Activated T-cell treated with anti-CD3 and anti-CD28 coated beads, Interleukin-2, amount 50 U/mL, for 24 hours (primary cell): Measurements from ENCODE around the gene SLC10A3.

Experiments used
- DNase-seq: peaks from one replicate; pipeline ENCODE4 v3.0.0-alpha.2; 2020
- H3K27ac Mint-ChIP-seq: 2 replicates; pipeline ENCODE4 v1.8.0; 2020; ENCODE audit warnings: mild to moderate bottlenecking, mixed read lengths
- H3K27me3 Mint-ChIP-seq: 2 replicates; pipeline ENCODE4 v1.8.0; 2020; ENCODE audit warnings: mixed read lengths
- H3K36me3 Mint-ChIP-seq: 2 replicates; pipeline ENCODE4 v1.8.0; 2020; ENCODE audit warnings: low read depth, mixed read lengths
- H3K4me1 Mint-ChIP-seq: 2 replicates; pipeline ENCODE4 v1.8.0; 2020; ENCODE audit warnings: low read depth, mixed read lengths
- H3K4me3 Mint-ChIP-seq: 2 replicates; pipeline ENCODE4 v1.8.0; 2020; ENCODE audit warnings: mild to moderate bottlenecking, moderate library complexity, mixed read lengths
- H3K9me3 Mint-ChIP-seq: 2 replicates; pipeline ENCODE4 v1.8.0; 2020; ENCODE audit warnings: mixed read lengths

Gene SLC10A3

GRCh38 chrX:154467556-154467955 is 22.9 kb downstream of the SLC10A3 start:
- Mint-ChIP-seq H3K9me3 (no peaks in the 10 kb centered on the region), H3K36me3 (peaks cover 58% of the 10 kb centered on the region), H3K27ac (no peak overlapping the region), H3K4me1 (no peaks in the 10 kb centered on the region), H3K27me3 (no peaks in the 10 kb centered on the region), H3K4me3 (no peak overlapping the region)
- no peak for DNase-seq

- Mint-ChIP-seq H3K27ac (no peak overlapping the region), H3K4me3 (no peak overlapping the region), H3K4me1 (no peaks in the 10 kb centered on the region), H3K9me3 (no peaks in the 10 kb centered on the region), H3K27me3 (no peaks in the 10 kb centered on the region), H3K36me3 (peaks cover 57% of the 10 kb centered on the region)
- DNase-seq = no peak
Observed at GRCh38 chrX:154466907-154467306, 23.5 kb downstream of the SLC10A3 start.

DNA sequence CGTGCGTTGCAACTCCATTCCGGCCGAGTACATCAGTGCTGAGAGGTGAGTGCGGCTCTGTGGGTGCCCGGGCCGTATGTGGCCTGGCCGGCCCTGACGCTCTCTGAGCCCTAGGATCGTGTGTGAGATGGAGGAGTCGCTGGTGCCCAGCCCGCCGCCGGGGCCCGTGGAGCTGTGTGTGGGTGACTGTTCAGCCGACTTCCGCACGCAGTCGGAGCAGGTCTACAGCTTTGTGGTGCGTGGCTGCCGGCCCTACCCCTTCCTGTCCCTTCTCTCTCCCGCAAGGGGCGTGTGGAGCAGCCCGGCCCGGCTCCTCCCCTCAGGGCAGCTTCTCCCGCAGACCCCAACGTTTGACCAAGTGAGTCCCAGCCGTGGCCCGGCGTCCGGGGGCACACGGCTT is 24.4 kb downstream of the SLC10A3 start:
- no peaks in the 10 kb centered on the region for H3K9me3 Mint-ChIP-seq
- DNase-seq = no peak
- H3K4me1 Mint-ChIP-seq = peaks cover under 1% of the 10 kb centered on the region
- H3K36me3 Mint-ChIP-seq = peaks cover 59% of the 10 kb centered on the region
- H3K4me3 Mint-ChIP-seq = no peak overlapping the region
- H3K27ac Mint-ChIP-seq = no peak overlapping the region
- H3K27me3 Mint-ChIP-seq = no peaks in the 10 kb centered on the region

DNA sequence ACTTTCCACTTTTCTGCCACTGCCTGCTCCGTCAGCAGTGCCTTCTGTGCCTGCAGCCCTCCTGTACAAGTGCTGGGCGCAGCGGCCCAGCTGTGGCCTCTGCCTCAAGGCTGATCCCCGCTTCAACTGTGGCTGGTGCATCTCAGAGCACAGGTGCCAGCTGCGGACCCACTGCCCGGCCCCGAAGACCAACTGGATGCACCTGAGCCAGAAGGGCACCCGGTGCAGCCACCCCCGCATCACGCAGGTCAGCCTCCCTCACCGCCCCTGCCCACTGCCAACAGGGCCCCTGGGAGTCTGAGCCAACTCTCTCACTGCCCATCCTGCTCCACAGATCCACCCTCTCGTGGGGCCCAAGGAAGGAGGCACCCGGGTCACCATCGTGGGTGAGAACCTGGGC is 24.8 kb downstream of the SLC10A3 start:
- no peaks in the 10 kb centered on the region for H3K9me3 Mint-ChIP-seq
- H3K27me3 Mint-ChIP-seq = no peaks in the 10 kb centered on the region
- no peak overlapping the region for H3K27ac Mint-ChIP-seq
- peaks cover 1% of the 10 kb centered on the region for H3K4me1 Mint-ChIP-seq
- no peak for DNase-seq
- no peak overlapping the region for H3K4me3 Mint-ChIP-seq
- H3K36me3 Mint-ChIP-seq = peaks cover 58% of the 10 kb centered on the region

- no peaks in the 10 kb centered on the region for H3K27me3 Mint-ChIP-seq
- no peak overlapping the region for H3K4me3 Mint-ChIP-seq
- H3K27ac Mint-ChIP-seq = no peak overlapping the region
Observed at GRCh38 chrX:154464806-154465365, 25.5 kb downstream of the SLC10A3 start.

DNA sequence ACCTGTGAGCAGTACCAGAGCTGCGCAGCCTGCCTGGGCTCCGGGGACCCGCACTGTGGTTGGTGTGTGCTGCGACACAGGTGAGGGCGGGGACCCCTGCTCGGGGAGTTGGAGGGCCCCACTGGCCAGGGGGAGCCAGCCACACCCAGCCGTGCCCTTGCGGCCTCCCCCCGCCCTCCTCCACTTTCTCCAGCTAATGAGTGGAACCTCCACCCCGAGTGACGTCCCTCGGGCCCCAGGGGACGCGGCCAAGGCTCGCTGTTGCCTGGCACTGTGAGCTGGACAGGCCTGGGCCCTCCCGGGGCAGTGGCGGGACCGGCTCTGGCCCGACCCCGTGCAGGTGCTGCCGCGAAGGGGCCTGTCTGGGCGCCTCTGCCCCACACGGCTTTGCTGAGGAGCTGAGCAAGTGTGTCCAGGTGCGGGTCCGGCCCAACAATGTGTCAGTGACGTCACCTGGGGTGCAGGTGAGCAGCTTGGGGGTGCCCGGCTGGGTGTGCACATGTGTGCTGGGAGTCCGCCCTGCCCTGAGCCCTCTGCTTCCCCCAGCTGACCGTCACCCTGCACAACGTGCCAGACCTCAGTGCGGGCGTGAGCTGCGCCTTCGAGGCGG is 26.7 kb downstream of the SLC10A3 start:
- Mint-ChIP-seq H3K36me3 (peaks cover 47% of the 10 kb centered on the region), H3K27ac (no peak overlapping the region)

More at GRCh38 chrX:154464806-154465365, 25.5 kb downstream of the SLC10A3 start:
- Mint-ChIP-seq H3K4me1 (peaks cover 5% of the 10 kb centered on the region), H3K9me3 (no peaks in the 10 kb centered on the region), H3K36me3 (peaks cover 55% of the 10 kb centered on the region)
- no peak for DNase-seq

DNA sequence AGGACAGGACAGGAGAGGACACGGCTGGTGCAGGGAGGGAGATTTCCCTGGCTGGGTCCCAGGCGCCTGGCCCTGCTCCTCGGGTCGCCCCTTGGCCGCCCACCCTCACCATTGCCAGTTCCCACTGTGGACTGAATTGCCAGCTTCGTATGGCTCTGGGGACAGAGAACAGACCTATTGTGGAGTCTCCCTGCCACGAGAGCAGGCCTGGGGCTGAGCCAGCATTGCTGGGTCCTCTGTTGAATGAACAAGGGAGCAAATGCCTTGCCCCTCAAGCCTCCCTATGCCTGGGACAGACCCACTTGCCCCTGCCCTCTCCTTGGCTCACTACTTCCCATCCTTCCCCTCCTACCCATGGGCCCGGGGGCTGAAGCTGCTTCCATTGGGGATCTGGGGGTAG is 28.0 kb downstream of the SLC10A3 start:
- Mint-ChIP-seq H3K27me3 (no peaks in the 10 kb centered on the region), H3K36me3 (peaks cover 42% of the 10 kb centered on the region), H3K4me3 (no peak overlapping the region), H3K27ac (no peak overlapping the region), H3K4me1 (peaks cover 13% of the 10 kb centered on the region), H3K9me3 (no peaks in the 10 kb centered on the region)
- DNase-seq = no peak

More for the DNA sequence above, 26.7 kb downstream of the SLC10A3 start:
- Mint-ChIP-seq H3K4me1 (peaks cover 12% of the 10 kb centered on the region), H3K27me3 (no peaks in the 10 kb centered on the region), H3K9me3 (no peaks in the 10 kb centered on the region), H3K4me3 (no peak overlapping the region)
- DNase-seq = no peak

- Mint-ChIP-seq H3K36me3 (peaks cover 29% of the 10 kb centered on the region), H3K27me3 (no peaks in the 10 kb centered on the region), H3K9me3 (no peaks in the 10 kb centered on the region), H3K27ac (peak overlapping the region; percentile 29), H3K4me3 (peak overlapping the region; percentile 82), H3K4me1 (peaks cover 16% of the 10 kb centered on the region)
- no peak for DNase-seq
Observed at GRCh38 chrX:154460326-154460725, 30.1 kb downstream of the SLC10A3 start.

DNA sequence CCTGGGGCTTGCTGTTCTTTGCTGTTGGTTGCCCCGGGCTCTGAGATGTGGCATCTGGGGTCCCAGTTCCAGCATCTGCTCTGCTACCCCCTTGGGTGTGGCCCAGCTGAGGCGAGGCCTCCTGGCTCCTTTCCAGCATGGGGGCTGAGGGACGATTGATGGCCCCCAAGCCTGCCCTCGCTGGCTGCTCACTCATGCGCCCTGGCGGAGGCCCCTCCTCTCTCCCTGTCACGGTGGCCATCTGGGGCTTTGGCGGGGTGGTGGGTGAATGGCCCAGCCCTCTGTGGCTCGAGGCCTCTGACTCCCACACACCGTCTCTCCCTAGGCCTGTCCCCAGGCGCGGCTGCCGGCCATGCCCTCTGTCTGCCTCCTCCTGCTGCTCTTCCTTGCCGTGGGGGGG is 30.6 kb downstream of the SLC10A3 start:
- no peaks in the 10 kb centered on the region for H3K9me3 Mint-ChIP-seq
- no peaks in the 10 kb centered on the region for H3K27me3 Mint-ChIP-seq
- DNase-seq = no peak
- peaks cover 16% of the 10 kb centered on the region for H3K4me1 Mint-ChIP-seq
- H3K27ac Mint-ChIP-seq = peak overlapping the region; percentile 29
- peak overlapping the region; percentile 82 for H3K4me3 Mint-ChIP-seq
- H3K36me3 Mint-ChIP-seq = peaks cover 25% of the 10 kb centered on the region

- H3K27me3 Mint-ChIP-seq = no peaks in the 10 kb centered on the region
- H3K27ac Mint-ChIP-seq = peak overlapping the region; percentile 57
- no peak for DNase-seq
- H3K9me3 Mint-ChIP-seq = no peaks in the 10 kb centered on the region
- peaks cover 16% of the 10 kb centered on the region for H3K4me1 Mint-ChIP-seq
- H3K4me3 Mint-ChIP-seq = peak overlapping the region; percentile 82
- peaks cover 24% of the 10 kb centered on the region for H3K36me3 Mint-ChIP-seq
Observed at GRCh38 chrX:154458954-154459778, 31.3 kb downstream of the SLC10A3 start.

GRCh38 chrX:154458116-154458953 is 32.1 kb downstream of the SLC10A3 start, which contains the start of gene PLXNA3:
PLXNA3 (plus strand) TSS chrX:154458281; CDS start chrX:154460184, 1,903 bp downstream.
- Mint-ChIP-seq H3K4me1 (peaks cover 16% of the 10 kb centered on the region), H3K36me3 (peaks cover 25% of the 10 kb centered on the region), H3K4me3 (peak within 1 kb of the TSS; percentile 85), H3K27ac (peak within 1 kb of the TSS; percentile 92), H3K27me3 (peaks cover under 1% of the 10 kb centered on the region), H3K9me3 (no peaks in the 10 kb centered on the region)
- peak; percentile 77 for DNase-seq

GRCh38 chrX:154457491-154458115 is 32.8 kb downstream of the SLC10A3 start:
- Mint-ChIP-seq H3K9me3 (no peaks in the 10 kb centered on the region), H3K27me3 (peaks cover 8% of the 10 kb centered on the region), H3K36me3 (peaks cover 27% of the 10 kb centered on the region), H3K27ac (peak overlapping the region; percentile 92), H3K4me3 (peak overlapping the region; percentile 85), H3K4me1 (peaks cover 16% of the 10 kb centered on the region)
- DNase-seq = no peak

- Mint-ChIP-seq H3K36me3 (peaks cover 38% of the 10 kb centered on the region), H3K4me3 (no peak overlapping the region), H3K27ac (no peak overlapping the region), H3K4me1 (peaks cover 5% of the 10 kb centered on the region), H3K27me3 (peaks cover 12% of the 10 kb centered on the region), H3K9me3 (no peaks in the 10 kb centered on the region)
- no peak for DNase-seq
Observed at GRCh38 chrX:154452823-154453222, 37.6 kb downstream of the SLC10A3 start.

DNA sequence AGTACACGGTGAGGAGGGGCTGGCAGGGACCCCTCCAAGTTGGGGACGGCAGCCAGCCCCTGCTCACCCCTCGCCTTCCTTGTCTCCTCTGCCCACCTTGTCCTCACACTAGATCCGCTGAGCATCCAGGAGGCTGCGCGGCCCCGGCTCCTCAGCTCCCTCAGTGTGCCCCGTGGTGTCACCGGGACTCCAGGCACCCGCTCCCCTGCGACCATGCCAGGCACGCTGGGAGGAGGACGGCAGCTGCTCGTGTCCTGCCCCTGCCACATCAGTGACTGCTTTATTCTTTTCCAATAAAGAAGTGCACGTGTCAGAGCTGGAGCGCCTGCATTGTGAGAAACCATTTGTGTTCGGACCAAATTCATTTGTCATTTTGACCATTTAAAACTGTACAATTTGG is 40.1 kb downstream of the SLC10A3 start:
- no peak for DNase-seq
- Mint-ChIP-seq H3K27ac (no peak overlapping the region), H3K27me3 (peaks cover 12% of the 10 kb centered on the region), H3K4me3 (no peak overlapping the region), H3K36me3 (peaks cover 54% of the 10 kb centered on the region), H3K9me3 (no peaks in the 10 kb centered on the region), H3K4me1 (peaks cover 4% of the 10 kb centered on the region)
